GM21737 (cell line): ENCODE data around the gene PTGDR2.

ENCODE experiments used
- ATAC-seq: cut with Tn5 transposase; IDR thresholded peaks from one replicate; pipeline ENCODE4 v1.9.1; 2021; ENCODE audit warnings: mild to moderate bottlenecking, moderate library complexity; ENCODE audit not compliant: unreplicated experiment

PTGDR2 gene

DNA sequence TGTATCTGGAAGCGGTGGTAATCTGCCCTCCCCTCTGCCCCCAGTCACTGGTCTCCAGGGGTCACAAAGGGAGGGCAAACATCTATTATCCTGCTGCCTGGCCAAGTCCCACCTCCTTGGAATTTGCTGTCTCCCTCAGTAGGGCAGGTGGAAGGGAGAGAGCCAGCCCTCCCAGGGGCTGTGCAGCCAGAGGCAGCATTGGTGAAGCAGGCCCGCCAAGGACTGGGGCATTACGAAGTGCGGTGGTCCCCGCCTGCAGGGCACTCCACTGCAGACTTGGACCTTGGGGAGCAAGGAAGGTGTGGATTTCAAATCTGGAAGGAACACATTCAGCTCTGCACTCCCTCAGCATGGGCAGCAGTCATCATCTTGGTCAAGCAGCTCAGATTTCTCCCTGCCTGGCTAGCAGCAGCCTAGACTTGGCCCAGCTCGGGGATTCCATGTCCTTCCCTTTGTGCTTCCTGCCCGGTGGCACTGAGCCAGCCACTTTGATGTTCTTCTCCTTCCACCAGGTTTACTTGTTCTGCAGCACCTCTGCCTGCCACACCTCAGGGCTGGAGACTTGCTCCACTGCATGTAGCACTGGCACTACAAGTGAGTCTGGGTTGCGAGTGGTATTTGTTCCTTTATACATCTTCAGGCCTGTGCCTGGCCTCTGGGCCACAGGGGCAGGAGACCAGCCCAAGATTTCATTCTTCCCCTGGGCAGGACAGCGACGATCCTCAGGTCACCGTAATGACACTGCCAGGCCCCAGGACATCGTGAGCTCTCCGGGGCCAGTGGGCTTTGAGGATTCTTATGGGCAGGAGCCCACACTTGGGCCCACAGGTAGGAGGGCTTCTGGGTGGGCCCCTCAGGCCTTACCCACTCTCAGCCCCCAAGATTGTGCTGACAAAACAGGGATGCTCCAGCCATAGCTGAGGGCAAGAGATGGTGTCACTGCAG, 18.9 kb upstream of the PTGDR2 start:
- no peak for ATAC-seq

DNA sequence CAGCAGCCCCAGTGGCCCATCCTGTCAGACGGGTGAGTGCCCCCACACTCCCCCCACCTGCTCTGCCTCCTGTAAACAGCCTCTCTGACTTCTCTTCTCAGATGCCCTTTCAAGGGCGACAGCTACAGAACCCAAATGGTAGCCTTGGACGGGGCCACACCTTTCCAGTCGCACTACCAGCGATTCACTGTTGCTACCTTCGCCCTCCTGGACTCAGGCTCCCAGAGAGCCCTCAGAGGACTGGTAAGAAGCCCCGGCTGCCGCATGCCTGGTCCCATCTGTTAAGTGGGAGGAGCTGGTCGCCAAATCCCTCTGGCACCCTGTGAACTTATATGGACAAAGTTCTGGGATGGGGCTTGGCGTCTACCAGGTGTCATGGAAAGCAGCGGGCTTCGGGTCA, 17.8 kb upstream of the PTGDR2 start:
- no peak for ATAC-seq

DNA sequence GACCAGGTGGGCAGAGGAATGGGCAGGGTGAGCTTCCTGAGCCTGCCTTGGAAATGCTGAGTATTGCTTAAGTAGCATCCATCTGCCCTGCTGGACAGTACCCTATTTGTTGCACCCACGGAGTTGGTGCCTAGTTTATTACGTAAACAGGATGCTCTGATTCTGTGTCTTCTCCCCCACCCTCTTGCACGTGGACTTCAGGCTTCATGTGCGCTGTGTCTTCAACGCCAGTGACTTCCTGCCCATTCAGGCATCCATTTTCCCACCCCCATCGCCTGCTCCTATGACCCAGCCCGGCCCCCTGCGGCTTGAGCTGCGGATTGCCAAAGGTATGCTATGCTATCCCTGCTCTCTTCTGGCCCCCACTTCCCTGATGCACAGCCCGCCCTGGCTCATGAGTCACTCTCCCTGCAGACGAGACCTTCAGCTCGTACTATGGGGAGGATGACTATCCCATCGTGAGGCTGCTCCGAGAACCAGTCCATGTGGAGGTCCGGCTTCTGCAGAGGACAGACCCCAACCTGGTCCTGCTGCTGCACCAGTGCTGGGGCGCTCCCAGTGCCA, 17.3 kb upstream of the PTGDR2 start:
- no peak for ATAC-seq

- no peak for ATAC-seq
These were observed 16.6 kb upstream of the PTGDR2 start for GRCh38 chr11:60872124-60872960.

DNA sequence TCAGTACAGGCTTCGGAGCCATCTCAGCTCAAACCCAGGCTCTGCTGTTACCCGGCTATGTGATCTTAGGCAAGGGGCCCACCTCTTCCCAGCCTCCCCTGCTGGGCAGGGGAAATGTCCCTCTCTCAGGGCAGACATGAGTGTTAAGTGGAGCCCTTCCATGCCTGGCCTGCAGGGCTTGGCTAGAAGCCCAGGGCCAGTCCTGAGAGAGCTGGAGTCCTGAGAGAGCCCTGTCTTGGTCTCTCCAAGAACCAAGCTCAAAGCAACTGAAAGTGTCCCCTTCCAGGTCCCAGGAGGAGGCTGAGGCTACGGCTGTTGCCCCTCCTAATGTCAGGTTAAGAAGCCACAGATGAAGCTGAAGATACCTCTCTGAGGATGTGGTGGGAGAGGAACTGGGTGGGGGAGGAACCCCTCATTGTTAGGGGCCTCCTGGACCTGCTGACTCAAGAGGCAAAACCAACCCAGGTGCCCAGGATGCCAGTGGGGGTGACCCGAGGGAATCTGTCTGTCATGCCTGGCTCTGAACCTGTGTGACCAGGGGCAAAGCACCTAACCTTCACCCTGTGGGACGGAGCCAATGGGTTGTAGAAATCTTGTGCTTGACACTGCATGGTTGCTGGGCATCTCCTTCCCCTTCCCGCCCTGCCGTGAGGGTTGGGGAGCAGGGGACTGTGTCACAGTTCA, 15.8 kb upstream of the PTGDR2 start:
- no peak for ATAC-seq

DNA sequence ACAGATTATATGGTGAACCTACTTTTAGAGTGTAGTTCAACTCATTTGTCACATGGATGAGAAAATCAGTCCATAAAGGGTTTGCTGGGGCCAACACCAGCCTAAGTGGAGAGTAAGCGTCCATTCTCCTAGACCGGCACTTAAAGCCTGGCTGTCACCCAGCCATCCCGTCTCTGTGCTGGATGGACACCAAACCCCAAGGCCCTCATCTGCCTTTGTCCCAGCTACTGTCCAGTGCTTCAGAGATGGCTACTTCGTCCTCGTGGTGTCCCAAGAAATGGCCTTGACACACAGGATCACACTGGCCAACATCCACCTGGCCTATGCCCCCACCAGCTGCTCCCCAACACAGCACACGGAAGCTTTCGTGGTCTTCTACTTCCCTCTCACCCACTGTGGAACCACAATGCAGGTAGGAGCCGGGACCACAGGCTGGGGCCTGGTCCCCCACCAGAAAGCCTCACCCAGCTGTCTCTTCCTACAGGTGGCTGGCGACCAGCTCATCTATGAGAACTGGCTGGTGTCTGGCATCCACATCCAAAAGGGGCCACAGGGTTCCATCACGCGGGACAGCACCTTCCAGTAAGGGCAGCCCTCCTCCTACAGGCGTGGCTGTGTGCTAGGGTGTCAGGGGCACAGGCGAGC, 15.1 kb upstream of the PTGDR2 start:
- no peak for ATAC-seq

DNA sequence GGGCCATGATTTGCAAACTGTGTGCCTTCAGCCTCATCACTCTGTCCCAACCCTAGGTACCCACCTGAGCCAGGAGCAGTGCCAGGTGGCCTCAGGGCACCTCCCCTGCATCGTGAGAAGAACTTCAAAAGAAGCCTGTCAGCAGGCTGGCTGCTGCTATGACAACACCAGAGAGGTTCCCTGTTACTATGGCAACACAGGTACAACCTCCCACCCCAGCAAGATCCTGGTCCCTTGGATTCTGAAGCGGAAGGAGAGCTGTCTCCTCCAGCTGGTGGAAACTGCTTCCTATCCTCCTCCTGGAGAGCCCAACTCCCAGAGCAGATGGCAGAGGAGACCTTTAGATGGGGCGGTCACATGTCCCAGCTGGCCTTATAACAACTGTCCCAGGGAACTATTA, 14.5 kb upstream of the PTGDR2 start:
- ATAC-seq: no peak

DNA sequence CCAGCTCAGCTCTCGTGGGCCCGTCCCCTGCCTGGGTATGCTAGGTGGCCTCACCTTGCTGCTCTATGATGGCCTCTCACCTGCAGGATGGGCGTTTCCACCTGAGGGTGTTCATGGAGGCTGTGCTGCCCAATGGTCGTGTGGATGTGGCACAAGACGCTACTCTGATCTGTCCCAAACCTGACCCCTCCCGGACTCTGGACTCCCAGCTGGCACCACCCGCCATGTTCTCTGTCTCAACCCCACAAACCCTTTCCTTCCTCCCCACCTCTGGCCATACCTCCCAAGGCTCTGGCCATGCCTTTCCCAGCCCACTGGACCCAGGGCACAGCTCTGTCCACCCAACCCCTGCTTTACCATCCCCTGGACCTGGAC, 13.7 kb upstream of the PTGDR2 start:
- ATAC-seq: no peak

GRCh38 chr11:60868682-60869450, 13.1 kb upstream of the PTGDR2 start:
- no peak for ATAC-seq

- ATAC-seq: no peak
These were observed 12.3 kb upstream of the PTGDR2 start for GRCh38 chr11:60867871-60868681.

DNA sequence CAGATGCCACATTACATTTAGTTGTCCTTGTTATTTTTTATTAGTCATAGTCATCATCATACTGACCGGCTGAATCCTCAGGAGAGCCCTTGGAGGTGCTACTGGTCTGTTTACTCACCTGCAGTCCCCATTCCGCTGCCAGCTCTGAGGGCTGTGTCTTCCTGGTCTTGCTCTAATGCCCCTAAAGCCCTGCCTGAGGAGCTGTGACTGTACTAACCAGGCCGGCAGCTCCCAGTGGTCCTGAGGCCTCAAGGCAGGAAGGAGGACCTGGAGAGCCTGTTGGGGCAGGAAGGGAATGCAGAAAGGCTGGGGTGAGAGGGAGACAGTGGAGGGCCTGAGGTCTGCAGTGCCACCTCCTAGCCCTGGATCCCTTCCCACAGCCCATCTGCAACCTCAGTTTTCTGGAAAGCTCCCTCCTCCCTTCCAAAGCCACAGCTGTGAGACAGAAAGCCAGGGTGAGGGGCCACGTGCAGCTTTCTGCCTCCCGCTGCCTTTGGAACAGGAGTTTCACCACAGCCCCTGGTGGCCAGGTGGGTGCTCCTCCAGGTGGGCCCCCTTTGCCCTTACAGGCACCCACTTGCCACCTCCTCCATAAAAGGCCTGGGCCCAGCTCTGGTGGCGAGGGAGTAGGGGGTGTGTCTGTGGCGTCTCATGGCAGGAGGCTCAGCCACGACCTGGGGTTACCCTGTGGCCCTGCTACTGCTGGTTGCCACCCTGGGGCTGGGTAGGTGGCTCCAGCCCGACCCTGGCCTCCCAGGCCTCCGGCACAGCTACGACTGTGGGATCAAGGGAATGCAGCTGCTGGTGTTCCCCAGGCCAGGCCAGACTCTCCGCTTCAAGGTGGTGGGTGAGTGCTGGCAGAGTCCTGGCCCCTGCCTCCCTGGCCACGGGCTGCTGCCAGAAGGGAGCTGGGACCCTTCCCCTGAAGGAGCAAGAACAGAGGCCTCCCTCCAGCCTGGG, 11.4 kb upstream of the PTGDR2 start, which contains the start of gene ZP1:
TSS of gene ZP1 (plus strand) at position 632 of the 960 bp plus-strand sequence. CDS start at position 652, 20 bp downstream.
- ATAC-seq: no peak

DNA sequence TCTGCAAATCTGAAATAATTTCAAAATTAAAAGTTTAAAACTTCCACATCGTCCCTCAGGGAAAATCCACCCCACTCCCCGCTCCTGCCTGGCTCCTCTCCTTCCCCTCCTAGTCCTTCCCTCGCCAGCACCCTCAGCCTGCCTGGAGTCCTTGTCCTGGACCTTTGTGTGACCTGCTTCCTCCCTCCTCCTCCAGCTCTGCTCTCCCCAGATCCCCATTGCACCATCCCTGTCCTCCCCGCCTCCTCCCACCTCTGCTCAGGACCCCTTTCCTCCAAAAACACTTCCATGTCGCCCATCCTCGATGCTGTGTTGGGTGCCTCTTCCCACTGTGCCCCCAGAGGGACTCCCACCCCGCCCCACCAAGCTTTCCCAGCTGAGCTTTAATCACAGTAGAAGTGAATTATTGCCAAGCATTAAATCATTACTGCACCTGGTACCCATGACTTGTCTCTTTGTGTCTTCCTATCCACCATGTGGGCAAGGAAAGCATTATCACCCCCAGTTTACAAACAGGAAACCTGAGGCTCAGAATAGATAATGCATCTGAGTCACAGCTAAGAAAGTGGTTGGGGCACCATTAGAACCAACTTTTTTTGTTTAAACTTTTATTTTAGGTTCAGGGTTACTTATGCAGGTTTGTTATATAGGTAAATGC, 9.2 kb upstream of the PTGDR2 start:
- no peak for ATAC-seq

DNA sequence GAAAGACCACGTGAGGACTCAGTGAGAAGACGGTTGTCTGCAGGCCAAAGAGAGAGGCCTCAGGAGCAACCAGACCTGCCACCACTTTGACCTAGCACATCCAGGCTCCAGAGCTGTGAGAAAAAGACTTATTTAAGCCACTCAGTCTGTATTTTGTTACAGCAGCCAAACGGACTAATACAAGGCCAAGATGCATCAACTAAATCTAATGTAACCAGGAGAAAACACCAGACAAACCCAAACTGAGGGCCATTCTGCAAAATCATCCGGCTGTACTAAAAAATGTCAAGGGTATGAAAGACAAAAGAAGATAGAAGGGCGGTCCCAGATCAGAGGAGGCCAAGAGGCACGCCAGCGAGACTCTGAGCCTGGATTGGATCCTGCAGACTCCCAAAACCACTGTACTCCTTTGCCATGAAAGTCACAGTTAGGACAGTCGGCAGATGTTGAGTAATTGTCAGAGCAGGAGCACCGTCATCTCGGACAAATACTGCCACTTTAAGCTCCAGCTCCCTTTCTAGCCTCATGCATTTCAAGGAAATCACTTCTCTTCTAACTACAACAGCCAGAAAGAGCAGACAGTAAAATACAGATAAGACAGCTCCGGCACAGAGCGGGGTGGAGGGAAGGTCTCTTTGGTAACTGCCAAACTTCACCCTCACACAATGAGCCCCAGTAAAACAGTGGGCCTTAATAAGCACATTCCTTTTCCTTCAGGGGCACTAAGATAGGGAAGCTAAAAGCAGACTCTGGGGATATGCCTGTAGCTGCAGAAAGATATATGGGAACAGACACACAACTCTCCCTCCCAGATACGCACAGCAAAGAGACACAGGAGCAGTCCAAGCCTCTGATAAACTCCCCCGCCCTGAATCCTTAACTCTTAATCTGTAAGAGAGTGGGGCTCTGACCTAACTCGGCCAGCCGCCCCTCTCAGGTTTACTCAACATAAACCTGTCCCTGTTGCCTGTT, 8.1 kb upstream of the PTGDR2 start:
- no peak for ATAC-seq

- ATAC-seq: no peak
These were observed 6.4 kb upstream of the PTGDR2 start for GRCh38 chr11:60862171-60862570.

GRCh38 chr11:60860943-60861342, 5.2 kb upstream of the PTGDR2 start:
- no peak for ATAC-seq
